Testis (tissue), 3 donors: ENCODE measurements around the gene BCL2L14. TPM values are rescaled to one million over a fixed set of nuclear protein-coding genes. Genes with fewer than 3 reads are reported as not detected.

Experiments
- DNase-seq: peaks from one replicate; pipeline ENCODE4 v3.0.0-alpha.2; 2019
- H3K27ac ChIP-seq, 2 donors: fragments of 200-600 bp; sonication (generic); one replicate each; pipeline ENCODE4 v1.5.1; 2019
- H3K27me3 ChIP-seq: fragments of 200-600 bp; sonication (generic); one replicate; pipeline ENCODE4 v1.5.1; 2019
- H3K36me3 ChIP-seq: fragments of 200-600 bp; sonication (generic); one replicate; pipeline ENCODE4 v1.5.1; 2017; ENCODE audit warnings: low read depth; ENCODE audit errors: missing control alignments
- H3K4me1 ChIP-seq: fragments of 200-600 bp; sonication (generic); one replicate; pipeline ENCODE4 v1.5.1; 2019
- H3K4me3 ChIP-seq, 2 donors: fragments of 200-600 bp; sonication (generic); one replicate each; pipeline ENCODE4 v1.5.1; 2017 to 2019
- H3K9me3 ChIP-seq: fragments of 200-600 bp; sonication (generic); one replicate; pipeline ENCODE4 v1.5.1; 2017
- CTCF ChIP-seq, 3 experiments: fragments of 450-650 bp in 2 of 3; fragments of 200-600 bp in 1 of 3; sonication (generic) in 1 of 3; IDR thresholded peaks; one replicate each; pipeline ENCODE4 v1.5.1; 2016 to 2019; ENCODE audit warnings: antibody characterized with exemption in 3 of 3, mild to moderate bottlenecking in 2 of 3, moderate library complexity in 1 of 3
- POLR2A ChIP-seq: fragments of 450-650 bp; IDR thresholded peaks from one replicate; pipeline ENCODE4 v1.6.1; 2017; ENCODE audit warnings: antibody characterized with exemption, mild to moderate bottlenecking, moderate library complexity
- WGBS, 2 donors: methylation state at CpG; one replicate each; pipeline ENCODE4 v1.1.5; 2018; 5-methylcytosine and 5-hydroxymethylcytosine counted together
- intact Hi-C: fragments of 100-400 bp; cut with DNase I; formaldehyde crosslinking; loops from one replicate; pipeline ENCODE4 v1.15.1; 2023; ENCODE audit warnings: low total_unique reads
- polyA plus RNA-seq: library from polyadenylated mRNA; stranded (reverse); fragments of 350-450 nt; fragmentation: Illumina TruSeq; extraction: RNeasy Lipid Tissue Mini Kit (QIAGEN cat#74804); gene quantifications from one replicate; pipeline ENCODE4 v1.2.3, GENCODE V29; 2014; ENCODE audit warnings: low read depth, low replicate concordance; ENCODE audit not compliant: insufficient read depth
- total RNA-seq, 2 donors: library from RNA; depleted of rRNA; stranded (reverse); fragments of >200 nt; gene quantifications; one replicate each; pipeline ENCODE4 v1.2.3, GENCODE V29; 2016

Gene BCL2L14
- total and polyA plus RNA-seq, 3 donors from 2014 or later: 18.8 to 79.9 (median 51.4) TPM

GRCh38 chr12:12068751-12069150 lies 2.0 kb upstream of the BCL2L14 start:
- Histone ChIP-seq H3K9me3 (no peaks in the 10 kb centered on the region), H3K27me3 (no peaks in the 10 kb centered on the region), H3K4me3 (no peak overlapping the region), H3K4me1 (no peaks in the 10 kb centered on the region), H3K36me3 (no peaks in the 10 kb centered on the region), H3K27ac (no peak overlapping the region)
- intact Hi-C loops: no loop called here
- no peak for DNase-seq
- no peak for TF ChIP-seq POLR2A
- TF ChIP-seq CTCF (IDR thresholded peaks at IDR 0.05): no peak
- WGBS, 2 donors: 93 to 95% methylated on average over 6 of the region's 6 CpGs

- TF ChIP-seq POLR2A: no peak
- no peak for TF ChIP-seq CTCF (IDR thresholded peaks at IDR 0.05)
- 93 to 94% methylated on average over 12 to 14 of the region's 14 CpGs for WGBS, 2 donors
These were observed 754 bp upstream of the BCL2L14 start for GRCh38 chr12:12069821-12070548.

GRCh38 chr12:12072064-12072760 lies 1.5 kb downstream of the BCL2L14 start:
- no peaks in the 10 kb centered on the region for H3K4me1 ChIP-seq
- H3K27me3 ChIP-seq: no peaks in the 10 kb centered on the region
- 85 to 88% methylated on average over 14 to 21 of the region's 21 CpGs for WGBS, 2 donors
- DNase-seq: no peak
- no peak overlapping the region for H3K4me3 ChIP-seq
- no peaks in the 10 kb centered on the region for H3K9me3 ChIP-seq
- no peak overlapping the region for H3K27ac ChIP-seq
- no peaks in the 10 kb centered on the region for H3K36me3 ChIP-seq
- intact Hi-C loops: no loop called here
- TF ChIP-seq CTCF (IDR thresholded peaks at IDR 0.05) (no peak), POLR2A (no peak)

More at GRCh38 chr12:12069821-12070548, 754 bp upstream of the BCL2L14 start:
- Histone ChIP-seq H3K4me1 (no peaks in the 10 kb centered on the region), H3K4me3 (no peak overlapping the region), H3K27ac (no peak overlapping the region), H3K9me3 (no peaks in the 10 kb centered on the region), H3K36me3 (no peaks in the 10 kb centered on the region), H3K27me3 (no peaks in the 10 kb centered on the region)
- DNase-seq: no peak
- intact Hi-C loops: no loop called here

- H3K4me3 ChIP-seq: no peak overlapping the region
- H3K4me1 ChIP-seq: no peaks in the 10 kb centered on the region
- no peaks in the 10 kb centered on the region for H3K27me3 ChIP-seq
- H3K36me3 ChIP-seq: no peaks in the 10 kb centered on the region
- H3K9me3 ChIP-seq: no peaks in the 10 kb centered on the region
- DNase-seq: no peak
- H3K27ac ChIP-seq: no peak overlapping the region
- TF ChIP-seq CTCF (IDR thresholded peaks at IDR 0.05) (no peak), POLR2A (no peak)
- intact Hi-C loops: no loop called here
- 53 to 54% methylated on average over 5 of the region's 5 CpGs for WGBS, 2 donors
These were observed 8.6 kb downstream of the BCL2L14 start for GRCh38 chr12:12079291-12079690.
